HepG2 (cell line): ENCODE measurements around the gene RANGRF. TPM values are rescaled to one million over a fixed set of nuclear protein-coding genes. Genes with fewer than 3 reads are reported as not detected.

ENCODE experiments used
- CENPBD1 ChIP-seq: sonication (generic); formaldehyde crosslinking; IDR thresholded peaks from 2 replicates; pipeline ENCODE4 v1.8.0; 2022; ENCODE audit warnings: missing genetic modification reagents, low read depth, mild to moderate bottlenecking, borderline replicate concordance
- GATAD1 ChIP-seq: IDR thresholded peaks from 2 replicates; pipeline ENCODE4 v1.6.1; 2016; ENCODE audit warnings: missing genetic modification reagents, missing compliant biosample characterization
- HDAC2 ChIP-seq: sonication (generic); formaldehyde crosslinking; IDR thresholded peaks from 2 replicates; pipeline ENCODE4 v1.4.0; 2020; ENCODE audit warnings: missing genetic modification reagents
- HOXA3 ChIP-seq: sonication (generic); formaldehyde crosslinking; IDR thresholded peaks from 2 replicates; pipeline ENCODE4 v1.5.0; 2020; ENCODE audit warnings: missing genetic modification reagents
- KAT2B ChIP-seq: fragments of 150-350 bp; IDR thresholded peaks from 2 replicates; pipeline ENCODE4 v1.6.1; 2014; ENCODE audit warnings: low read depth, low read length, borderline replicate concordance
- MXD1 ChIP-seq: sonication (generic); formaldehyde crosslinking; IDR thresholded peaks from 2 replicates; pipeline ENCODE4 v1.4.0; 2020; ENCODE audit warnings: mild to moderate bottlenecking, missing genetic modification reagents
- NFRKB ChIP-seq: fragments of 450-650 bp; IDR thresholded peaks from 2 replicates; pipeline ENCODE4 v1.6.1; 2017
- PATZ1 ChIP-seq: sonication (generic); formaldehyde crosslinking; IDR thresholded peaks from 2 replicates; pipeline ENCODE4 v1.4.0; 2020; ENCODE audit warnings: missing genetic modification reagents
- PPARG ChIP-seq: conservative IDR thresholded peaks from 2 replicates; pipeline ENCODE4 v1.6.1; 2016; ENCODE audit warnings: missing biosample characterization, missing genetic modification reagents
- RBAK ChIP-seq: sonication (generic); formaldehyde crosslinking; IDR thresholded peaks from 2 replicates; pipeline ENCODE4 v1.5.1; 2020; ENCODE audit warnings: mild to moderate bottlenecking, missing genetic modification reagents
- THAP9 ChIP-seq: sonication (generic); formaldehyde crosslinking; IDR thresholded peaks from 2 replicates; pipeline ENCODE4; 2020; ENCODE audit warnings: missing genetic modification reagents, mild to moderate bottlenecking, borderline replicate concordance
- ZBTB26 ChIP-seq: IDR thresholded peaks from 2 replicates; pipeline ENCODE4 v1.6.1; 2016; ENCODE audit warnings: missing compliant biosample characterization, missing genetic modification reagents, borderline replicate concordance
- ZNF564 ChIP-seq: sonication (generic); formaldehyde crosslinking; IDR thresholded peaks from 2 replicates; pipeline ENCODE4 v1.8.1; 2023; ENCODE audit warnings: mild to moderate bottlenecking, missing genetic modification reagents
- ZNF784 ChIP-seq: sonication (generic); formaldehyde crosslinking; IDR thresholded peaks from 2 replicates; pipeline ENCODE4 v1.5.1; 2020; ENCODE audit warnings: missing genetic modification reagents, mild to moderate bottlenecking, borderline replicate concordance
- ZNF800 ChIP-seq: sonication (generic); formaldehyde crosslinking; IDR thresholded peaks from 2 replicates; pipeline ENCODE4 v1.4.0; 2020; ENCODE audit warnings: missing genetic modification reagents
- polyA plus RNA-seq, 8 experiments: library from polyadenylated mRNA; depleted of rRNA in 3 of 8; stranded (reverse) in 7 of 8; unstranded in 1 of 8; fragments of >200 nt; fragmentation: Illumina TruSeq in 4 of 8; extraction: Trizol in 4 of 8; gene quantifications; 2 replicates each; pipeline versions ENCODE4 v1.2.1 to v1.2.3, GENCODE V29; 2011 to 2016; ENCODE audit warnings: low read depth in 4 of 8, missing spikeins in 1 of 8, mixed read lengths in 1 of 8; ENCODE audit not compliant: insufficient read depth in 1 of 8
- total RNA-seq, 5 experiments: library from RNA; depleted of rRNA; stranded (reverse); fragments of >200 nt; fragmentation: Illumina TruSeq; extraction: Trizol; gene quantifications; 2 replicates each; pipeline ENCODE4 v1.2.3, GENCODE V29; 2016; ENCODE audit warnings: low read depth in 1 of 5

RANGRF gene
- total and polyA plus RNA-seq, 2 of the 13 experiments (the other 11 are each of a cell fraction or from before 2014, with no cell fraction given) = 18.6 to 40.7 TPM

- no peak for TF ChIP-seq PPARG (CRISPR knock-in tag)
- TF ChIP-seq THAP9 (CRISPR knock-in tag) = peak; percentile 87; the same call in 1 of the 2 replicates
- peak; percentile 7; the same call in 1 of the 2 replicates for TF ChIP-seq HOXA3 (CRISPR knock-in tag)
- TF ChIP-seq ZBTB26 (CRISPR knock-in tag) = no peak
- TF ChIP-seq NFRKB = no peak
- TF ChIP-seq HDAC2 (CRISPR knock-in tag) = peak; percentile 13; the same call in 1 of the 2 replicates
- peak; percentile 42; the same call in 1 of the 2 replicates for TF ChIP-seq MXD1 (CRISPR knock-in tag)
- TF ChIP-seq GATAD1 (CRISPR knock-in tag) = 0 out of 2 replicates have a peak, but pooled peaks have one; percentile 25
- peak; percentile 84; the same call in 1 of the 2 replicates for TF ChIP-seq ZNF784
- 0 out of 2 replicates have a peak, but pooled peaks have one; percentile 21 for TF ChIP-seq ZNF564 (CRISPR knock-in tag)
- no peak for TF ChIP-seq RBAK (CRISPR knock-in tag)
- peak; percentile 72 for TF ChIP-seq PATZ1 (CRISPR knock-in tag)
- TF ChIP-seq KAT2B = no peak
- TF ChIP-seq CENPBD1 = no peak
- no peak for TF ChIP-seq ZNF800 (CRISPR knock-in tag)
These were observed at the start of gene RANGRF (continued) for GRCh38 chr17:8288336-8289102.
